Measurements from ENCODE around the gene NTF3. TPM values are rescaled to one million over a fixed set of nuclear protein-coding genes. Genes with fewer than 3 reads are reported as not detected.

The NTF3 gene
- total and polyA plus RNA-seq, 9 of the 15 experiments (the other 6 are each of a cell fraction or from before 2014, with no cell fraction given) = not detected

GRCh38 chr12:5509102-5509501, 77.2 kb downstream of the NTF3 start:
- ChIA-PET POLR2A (no interaction called here), CTCF (ENCODE audit: low intra/inter-chr PET ratio) (no interaction called here)
- 2% methylated on average over 4 of the region's 4 CpGs for WGBS (ENCODE audit: insufficient coverage, low coverage, missing lambda C conversion rate)
- TF ChIP-seq ZBTB5 (IDR thresholded peaks at IDR 0.05) (no peak), MAFF (IDR thresholded peaks at IDR 0.05; ENCODE audit: low read length) (peak; percentile 99), ZNF316 (IDR thresholded peaks at IDR 0.05) (peak; percentile 95), C11orf30 (IDR thresholded peaks at IDR 0.05; ENCODE audit: low read depth) (peak; percentile 89), MTA2 (IDR thresholded peaks at IDR 0.05; ENCODE audit: low read depth) (no peak), PTTG1 (tag; IDR thresholded peaks at IDR 0.05; ENCODE audit: low read depth) (no peak), ESRRB (CRISPR knock-in tag; IDR thresholded peaks at IDR 0.05; ENCODE audit: borderline replicate concordance) (no peak), CHD4 (IDR thresholded peaks at IDR 0.05; ENCODE audit: insufficient read depth, insufficient replicate concordance, low read depth, low read length, poor library complexity, severe bottlenecking) (no peak), NFXL1 (CRISPR knock-in tag; IDR thresholded peaks at IDR 0.05) (no peak), MAFK (IDR thresholded peaks at IDR 0.05; ENCODE audit: low read length) (peak; percentile 99), MAFG (tag; conservative IDR thresholded peaks at IDR 0.05) (peak; percentile 93)
- H3K27me3 ChIP-seq (ENCODE audit: control insufficient read depth in 2 of 2, insufficient read depth in 2 of 2, low read length in 2 of 2) = peaks cover 0 to 8% of the 10 kb centered on the region in 2 experiments; a peak in 1 of 5 replicates
- H2AFZ ChIP-seq (ENCODE audit: low read depth, low read length) = no peak overlapping the region
- no peaks in the 10 kb centered on the region for H3K9me3 ChIP-seq (replicated peaks; ENCODE audit: control insufficient read depth, insufficient read depth, low read depth, low read length)
- no TSS peak for BruUV-seq (replicated peaks)
- in situ Hi-C loops (cut with MboI) = no loop called here
- no peaks in the 10 kb centered on the region for H3K9me1 ChIP-seq (ENCODE audit: control insufficient read depth, insufficient read depth, low read length)
- FAIRE-seq = no peak
- no peak overlapping the region for H3K9ac ChIP-seq (ENCODE audit: insufficient read depth in 1 of 2, low read depth in 2 of 2, low read length in 2 of 2)
- H3K4me1 ChIP-seq (replicated peaks in 1 of 2; ENCODE audit: control insufficient read depth in 2 of 2, insufficient read depth in 2 of 2, low read length in 2 of 2) = no peaks in the 10 kb centered on the region; a peak in 1 of 5 replicates
- DNase-seq (ENCODE audit: extremely low read depth in 1 of 4, low spot score in 3 of 4) = no peak
- no peak for ATAC-seq
- H3K36me3 ChIP-seq (ENCODE audit: control insufficient read depth, insufficient read depth, low read length) = no peaks in the 10 kb centered on the region
- H4K20me1 ChIP-seq (replicated peaks; ENCODE audit: control insufficient read depth, insufficient read depth, low read length) = no peaks in the 10 kb centered on the region; the same call in 1 of the 2 replicates
- no peak overlapping the region for H3K4me3 ChIP-seq
- intact Hi-C loops (cut with micrococcal nuclease) = no loop called here
- no peak overlapping the region for H3K4me2 ChIP-seq (ENCODE audit: insufficient read depth, low read length)
- no peak overlapping the region for H3K27ac ChIP-seq (ENCODE audit: extremely low read depth, low read depth, low read length)
- no peaks in the 10 kb centered on the region for H3K79me2 ChIP-seq (ENCODE audit: control insufficient read depth, insufficient read depth, low read length)

All from K562 (cell line).